RWPE2 (cell line): Measurements from ENCODE around the gene THNSL1.
"Not testable (repeated sequence)": the region's sequence is repeated elsewhere in the genome, so short reads cannot be mapped to it uniquely, and the experiment has no call there.

Experiments
- ATAC-seq: fragments of 200-7000 bp; cut with Tn5 transposase; 3 replicates; pipeline ENCODE4 v1.9.1; 2021; ENCODE audit warnings: low read depth
- DNase-seq: peaks from one replicate; pipeline ENCODE4 v3.0.0-alpha.2; 2020; ENCODE audit warnings: low spot score
- H3K27ac ChIP-seq: fragments of 450-650 bp; 2 replicates; pipeline ENCODE4 v1.5.1; 2017; ENCODE audit warnings: mild to moderate bottlenecking; ENCODE audit not compliant: poor library complexity, severe bottlenecking
- H3K27me3 ChIP-seq: fragments of 250-450 bp; sonication (Bioruptor Pico); 2 replicates; pipeline ENCODE4 v1.5.1; 2021; ENCODE audit warnings: mild to moderate bottlenecking, moderate library complexity; ENCODE audit not compliant: insufficient read depth, poor library complexity, severe bottlenecking
- H3K36me3 ChIP-seq: fragments of 250-450 bp; sonication (Bioruptor Pico); 2 replicates; pipeline ENCODE4 v1.5.1; 2020; ENCODE audit warnings: low read depth, mild to moderate bottlenecking, moderate library complexity
- H3K4me1 ChIP-seq: fragments of 250-450 bp; sonication (Bioruptor Pico); 2 replicates; pipeline ENCODE4 v1.5.1; 2021; ENCODE audit warnings: mild to moderate bottlenecking, moderate library complexity; ENCODE audit not compliant: insufficient read depth, poor library complexity, severe bottlenecking
- H3K4me3 ChIP-seq: fragments of 250-450 bp; sonication (Bioruptor Pico); 2 replicates; pipeline ENCODE4 v1.5.1; 2021; ENCODE audit warnings: mild to moderate bottlenecking, moderate library complexity; ENCODE audit not compliant: severe bottlenecking
- H3K9me3 ChIP-seq: fragments of 250-450 bp; sonication (Bioruptor Pico); 2 replicates; pipeline ENCODE4 v1.5.1; 2021; ENCODE audit warnings: mild to moderate bottlenecking, moderate library complexity; ENCODE audit not compliant: severe bottlenecking
- CTCF ChIP-seq: fragments of 450-650 bp; IDR thresholded peaks from one replicate; pipeline ENCODE4 v1.5.1; 2017; ENCODE audit warnings: mild to moderate bottlenecking, moderate library complexity; ENCODE audit not compliant: poor library complexity, severe bottlenecking

Gene THNSL1, protein sequence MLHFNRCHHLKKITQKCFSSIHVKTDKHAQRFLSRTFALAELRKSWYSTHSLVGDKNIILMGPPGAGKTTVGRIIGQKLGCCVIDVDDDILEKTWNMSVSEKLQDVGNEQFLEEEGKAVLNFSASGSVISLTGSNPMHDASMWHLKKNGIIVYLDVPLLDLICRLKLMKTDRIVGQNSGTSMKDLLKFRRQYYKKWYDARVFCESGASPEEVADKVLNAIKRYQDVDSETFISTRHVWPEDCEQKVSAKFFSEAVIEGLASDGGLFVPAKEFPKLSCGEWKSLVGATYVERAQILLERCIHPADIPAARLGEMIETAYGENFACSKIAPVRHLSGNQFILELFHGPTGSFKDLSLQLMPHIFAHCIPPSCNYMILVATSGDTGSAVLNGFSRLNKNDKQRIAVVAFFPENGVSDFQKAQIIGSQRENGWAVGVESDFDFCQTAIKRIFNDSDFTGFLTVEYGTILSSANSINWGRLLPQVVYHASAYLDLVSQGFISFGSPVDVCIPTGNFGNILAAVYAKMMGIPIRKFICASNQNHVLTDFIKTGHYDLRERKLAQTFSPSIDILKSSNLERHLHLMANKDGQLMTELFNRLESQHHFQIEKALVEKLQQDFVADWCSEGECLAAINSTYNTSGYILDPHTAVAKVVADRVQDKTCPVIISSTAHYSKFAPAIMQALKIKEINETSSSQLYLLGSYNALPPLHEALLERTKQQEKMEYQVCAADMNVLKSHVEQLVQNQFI

DNA sequence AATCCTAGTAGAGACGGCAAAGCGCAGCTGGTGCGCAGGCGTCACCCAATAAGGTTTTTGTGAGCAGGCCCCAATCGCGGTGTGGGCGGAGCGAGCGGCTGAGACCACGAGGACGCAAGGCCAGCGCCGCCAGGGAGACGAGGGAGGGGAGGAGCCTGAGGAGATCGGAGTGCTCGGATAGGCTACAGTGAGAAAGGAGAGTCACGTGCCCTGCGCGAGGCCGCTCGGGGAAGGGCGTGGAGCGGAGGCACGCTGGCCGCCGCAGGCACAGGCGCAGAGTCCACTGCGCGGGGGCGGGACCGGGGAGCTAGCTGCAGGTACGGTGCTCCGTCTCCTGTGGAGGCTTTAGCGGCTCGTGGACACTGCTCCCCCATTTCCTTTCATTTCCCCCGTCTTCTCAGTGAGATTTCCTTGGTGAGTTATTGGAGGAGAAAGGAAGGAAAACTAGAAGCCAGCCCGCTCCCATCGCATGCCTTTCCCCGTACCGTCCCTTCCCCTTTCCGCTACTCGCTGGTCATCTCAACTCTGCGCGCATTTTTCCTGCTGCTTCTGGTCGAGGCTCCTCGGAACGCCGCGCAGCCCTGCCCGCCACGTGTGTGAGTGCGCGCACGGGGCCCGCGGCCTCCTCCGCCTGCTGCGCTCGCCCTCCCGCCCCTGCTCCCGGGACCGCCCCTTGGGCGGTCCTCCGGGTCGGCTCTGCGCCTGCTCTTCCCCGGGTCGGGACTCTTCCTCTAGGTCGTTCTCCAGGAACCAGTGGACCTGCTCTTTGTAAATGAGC lies at the start of gene THNSL1:
TSS of gene THNSL1 (plus strand) at position 237 of the 778 bp plus-strand sequence. CDS start 6,612 bp downstream, outside the sequence.
- ATAC-seq (peak; percentile 98), DNase-seq (peak; percentile 98)
- H3K4me1 ChIP-seq = no peaks in the 10 kb centered on the region
- H3K9me3 ChIP-seq = no peaks in the 10 kb centered on the region
- H3K36me3 ChIP-seq = no peaks in the 10 kb centered on the region
- H3K27me3 ChIP-seq = no peaks in the 10 kb centered on the region
- H3K4me3 ChIP-seq = peak within 1 kb of the TSS; percentile 41
- H3K27ac ChIP-seq = peak within 1 kb of the TSS; percentile 82
- no peak for TF ChIP-seq CTCF

DNA sequence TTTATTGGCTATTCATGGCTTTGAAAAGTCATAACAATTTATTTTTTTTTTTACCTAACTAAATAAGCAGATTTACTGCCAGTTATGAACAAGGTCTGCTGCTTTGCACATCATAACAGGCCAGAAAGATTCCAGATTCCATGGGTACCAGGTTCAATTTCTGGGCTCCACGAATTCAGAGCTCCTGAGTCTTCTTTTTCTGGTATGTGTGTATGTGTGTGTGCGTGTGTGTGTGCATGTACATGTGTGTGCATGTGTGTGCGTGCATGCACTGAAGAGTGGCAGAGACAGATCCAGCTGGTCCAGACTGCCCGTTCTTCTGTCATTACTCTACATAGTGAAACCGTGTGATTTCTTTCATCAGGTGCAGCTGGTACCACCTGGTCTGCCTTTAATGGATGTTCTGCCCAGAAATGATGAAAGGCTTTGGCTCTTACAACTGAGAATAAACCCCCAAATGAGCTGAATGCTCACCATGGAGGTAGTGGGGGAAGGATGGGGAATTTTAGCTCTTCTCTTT lies 49.4 kb upstream of the THNSL1 start:
- H3K9me3 ChIP-seq = no peaks in the 10 kb centered on the region
- no peak overlapping the region for H3K4me3 ChIP-seq
- ATAC-seq (no peak), DNase-seq (no peak)
- H3K27ac ChIP-seq = no peak overlapping the region
- no peaks in the 10 kb centered on the region for H3K27me3 ChIP-seq
- TF ChIP-seq CTCF = no peak
- H3K36me3 ChIP-seq = no peaks in the 10 kb centered on the region
- peaks cover 8% of the 10 kb centered on the region for H3K4me1 ChIP-seq

GRCh38 chr10:24968349-24968748 lies 48.1 kb upstream of the THNSL1 start:
- H3K4me1 ChIP-seq = peaks cover 5% of the 10 kb centered on the region
- H3K4me3 ChIP-seq = no peak overlapping the region
- no peak for ATAC-seq
- no peaks in the 10 kb centered on the region for H3K36me3 ChIP-seq
- H3K27ac ChIP-seq = no peak overlapping the region
- no peaks in the 10 kb centered on the region for H3K9me3 ChIP-seq
- DNase-seq = no peak
- H3K27me3 ChIP-seq = no peaks in the 10 kb centered on the region
- TF ChIP-seq CTCF = no peak

- H3K27ac ChIP-seq, DNase-seq, H3K4me3 ChIP-seq, H3K27me3 ChIP-seq, H3K36me3 ChIP-seq, ATAC-seq, H3K4me1 ChIP-seq, H3K9me3 ChIP-seq: not testable (repeated sequence)
Observed at GRCh38 chr10:24968951-24969350, 47.5 kb upstream of the THNSL1 start.

DNA sequence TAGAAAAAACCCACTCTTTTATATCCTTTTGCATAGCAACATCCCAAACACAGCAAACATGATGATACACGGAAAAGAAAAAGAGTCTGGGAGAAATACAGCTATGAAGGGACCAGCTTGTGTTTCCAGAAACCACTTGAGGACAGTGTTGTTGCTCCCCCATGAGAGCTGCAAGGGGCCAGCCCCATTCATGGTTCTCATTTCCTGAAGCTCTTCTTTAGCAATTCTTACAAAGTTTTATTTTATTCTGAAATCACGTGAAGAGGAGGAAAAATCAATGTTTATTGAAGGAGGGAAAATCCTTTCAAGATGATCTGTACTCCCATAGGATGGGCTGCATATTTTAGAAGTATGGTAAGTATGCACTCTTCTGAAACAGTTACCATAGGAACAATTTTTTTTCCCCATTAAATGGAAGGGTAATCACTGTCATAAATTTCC lies 46.6 kb upstream of the THNSL1 start:
- no peak overlapping the region for H3K4me3 ChIP-seq
- no peaks in the 10 kb centered on the region for H3K4me1 ChIP-seq
- ATAC-seq = no peak
- H3K27ac ChIP-seq = no peak overlapping the region
- no peaks in the 10 kb centered on the region for H3K36me3 ChIP-seq
- no peaks in the 10 kb centered on the region for H3K9me3 ChIP-seq
- no peaks in the 10 kb centered on the region for H3K27me3 ChIP-seq
- no peak for DNase-seq
- no peak for TF ChIP-seq CTCF
